ENCODE data around the gene HDAC9. TPM values are rescaled to one million over a fixed set of nuclear protein-coding genes. Genes with fewer than 3 reads are reported as not detected.

Gene HDAC9
- polyA plus RNA-seq, 1 of the 3 experiments (the other 2 are of a cell fraction) = 11.6 TPM

GRCh38 chr7:18583305-18583704 lies 87.8 kb downstream of the HDAC9 start:
- no peak for DNase-seq
- CTCF ChIA-PET = interaction anchor here (0.8 to 9.7 kb wide), 10 partner anchors 7 to 537 kb away, joined by 3 to 73 read pairs (median 4); no protein-coding TSS in a partner anchor

GRCh38 chr7:18590241-18590640 lies 94.7 kb downstream of the HDAC9 start:
- TF ChIP-seq EZH2phosphoT487 (IDR thresholded peaks at IDR 0.05; ENCODE audit: borderline replicate concordance, low read depth) (no peak), ELF1 (IDR thresholded peaks at IDR 0.05) (no peak), POLR2AphosphoS5 (IDR thresholded peaks at IDR 0.05; ENCODE audit: low read depth, low read length) (no peak), GATA2 (CRISPR knock-in tag; IDR thresholded peaks at IDR 0.05) (no peak), TEAD4 (IDR thresholded peaks at IDR 0.05; ENCODE audit: borderline replicate concordance, insufficient read depth) (no peak), PBX3 (IDR thresholded peaks at IDR 0.05) (no peak), FOXJ3 (CRISPR knock-in tag; IDR thresholded peaks at IDR 0.05) (no peak), JUND (IDR thresholded peaks at IDR 0.05) (no peak), SMC3 (IDR thresholded peaks at IDR 0.05; ENCODE audit: low read depth, low read length) (no peak), GABPA (IDR thresholded peaks at IDR 0.05; ENCODE audit: low read depth) (no peak), TCF12 (IDR thresholded peaks at IDR 0.05) (no peak), USF1 (IDR thresholded peaks at IDR 0.05; ENCODE audit: borderline replicate concordance, low read depth) (no peak), MEF2A (IDR thresholded peaks at IDR 0.05; ENCODE audit: borderline replicate concordance, low read depth) (no peak), NRF1 (IDR thresholded peaks at IDR 0.05; ENCODE audit: low read depth, low read length) (no peak), FOXM1 (IDR thresholded peaks at IDR 0.05; ENCODE audit: low read depth) (no peak), CHD2 (IDR thresholded peaks at IDR 0.05; ENCODE audit: low read length, partially characterized antibody) (no peak), YY1 (IDR thresholded peaks at IDR 0.05; ENCODE audit: low read depth) (no peak), USF2 (IDR thresholded peaks at IDR 0.05; ENCODE audit: borderline replicate concordance, low read depth, low read length) (no peak)
- WGBS (ENCODE audit: low lambda C conversion rate) = 93% methylated on average over 7 of the region's 7 CpGs
- H3K9ac ChIP-seq = no peak overlapping the region
- no peaks in the 10 kb centered on the region for H3K9me3 ChIP-seq
- H3K36me3 ChIP-seq (replicated peaks in 1 of 2; ENCODE audit: control insufficient read depth in 1 of 2, insufficient read depth in 2 of 2, low read length in 1 of 2) = peaks cover 66 to 69% of the 10 kb centered on the region in 2 experiments
- H3K27ac ChIP-seq (ENCODE audit: low read depth in 2 of 2, low read length in 1 of 2) = peak overlapping the region in 1 of 2 experiments; percentile 50; a peak in 3 of 4 replicates
- no peak overlapping the region for H3K4me3 ChIP-seq (ENCODE audit: low read depth in 2 of 2, low read length in 1 of 2)
- peaks cover 0 to 2% of the 10 kb centered on the region in 2 experiments; a peak in 1 of 4 replicates for H3K4me1 ChIP-seq (ENCODE audit: control insufficient read depth in 1 of 2, insufficient read depth in 2 of 2, low read depth in 1 of 2, low read length in 1 of 2)
- no peaks in the 10 kb centered on the region for H3K9me2 ChIP-seq
- H3K4me2 ChIP-seq = no peak overlapping the region
- no peak for DNase-seq
- no peaks in the 10 kb centered on the region for H3K27me3 ChIP-seq (ENCODE audit: insufficient read depth)
- H4K20me1 ChIP-seq (ENCODE audit: insufficient read depth) = no peaks in the 10 kb centered on the region
- H2AFZ ChIP-seq (ENCODE audit: low read depth) = no peak overlapping the region
- POLR2A ChIA-PET = interaction anchor here (1.3 kb wide), 1 partner anchor 529 kb away, joined by 3 read pairs; no protein-coding TSS in a partner anchor
- H3F3A ChIP-seq (replicated peaks; ENCODE audit: insufficient read depth) = peaks cover 5% of the 10 kb centered on the region
- CTCF ChIA-PET = interaction anchor here (0.5 to 11.7 kb wide), 55 partner anchors 10 to 1079 kb away, joined by 3 to 138 read pairs (median 5); partner anchors contain the start of gene HDAC9
- H3K79me2 ChIP-seq (ENCODE audit: insufficient read depth) = no peaks in the 10 kb centered on the region

More at GRCh38 chr7:18583305-18583704, 87.8 kb downstream of the HDAC9 start:
- 100% methylated on average over 2 of the region's 2 CpGs for WGBS (ENCODE audit: low lambda C conversion rate)
- Histone ChIP-seq H3K36me3 (replicated peaks in 1 of 2; ENCODE audit: control insufficient read depth in 1 of 2, insufficient read depth in 2 of 2, low read length in 1 of 2) (peaks cover 18 to 20% of the 10 kb centered on the region in 2 experiments), H3K27ac (ENCODE audit: low read depth in 2 of 2, low read length in 1 of 2) (0 out of 4 replicates have a peak overlapping the region, but pooled peaks of 1 of the 2 experiments have one; percentile 6), H2AFZ (ENCODE audit: low read depth) (no peak overlapping the region), H3K79me2 (ENCODE audit: insufficient read depth) (peaks cover 20% of the 10 kb centered on the region; the same call in 1 of the 2 replicates), H3K4me1 (ENCODE audit: control insufficient read depth in 1 of 2, insufficient read depth in 2 of 2, low read depth in 1 of 2, low read length in 1 of 2) (peaks cover 9 to 16% of the 10 kb centered on the region in 2 experiments; a peak in 3 of 4 replicates), H3K9me3 (no peaks in the 10 kb centered on the region), H3K27me3 (ENCODE audit: insufficient read depth) (no peaks in the 10 kb centered on the region), H4K20me1 (ENCODE audit: insufficient read depth) (no peaks in the 10 kb centered on the region), H3F3A (replicated peaks; ENCODE audit: insufficient read depth) (peaks cover 20% of the 10 kb centered on the region), H3K9ac (no peak overlapping the region), H3K4me2 (no peak overlapping the region), H3K4me3 (ENCODE audit: low read depth in 2 of 2, low read length in 1 of 2) (no peak overlapping the region), H3K9me2 (no peaks in the 10 kb centered on the region)
- POLR2A ChIA-PET = no interaction called here
- TF ChIP-seq PBX3 (IDR thresholded peaks at IDR 0.05) (no peak), RXRA (IDR thresholded peaks at IDR 0.05; ENCODE audit: borderline replicate concordance, low read depth) (0 out of 2 replicates have a peak, but pooled peaks have one; percentile 22), FOSL2 (IDR thresholded peaks at IDR 0.05; ENCODE audit: borderline replicate concordance, low read depth) (peak; percentile 35; the same call in 1 of the 2 replicates), MEF2A (IDR thresholded peaks at IDR 0.05; ENCODE audit: borderline replicate concordance, low read depth) (no peak), RAD21 (IDR thresholded peaks at IDR 0.05; ENCODE audit: low read length) (no peak), TEAD4 (IDR thresholded peaks at IDR 0.05; ENCODE audit: borderline replicate concordance, insufficient read depth) (no peak)

Measured in SK-N-SH (cell line).